Measurements from ENCODE around the gene ABHD17C. TPM values are rescaled to one million over a fixed set of nuclear protein-coding genes. Genes with fewer than 3 reads are reported as not detected.

Gene ABHD17C
- polyA plus RNA-seq, 2 of the 4 experiments (the other 2 are of a cell fraction), result 14.0 to 23.7 TPM

- TF ChIP-seq, protein P1, sequence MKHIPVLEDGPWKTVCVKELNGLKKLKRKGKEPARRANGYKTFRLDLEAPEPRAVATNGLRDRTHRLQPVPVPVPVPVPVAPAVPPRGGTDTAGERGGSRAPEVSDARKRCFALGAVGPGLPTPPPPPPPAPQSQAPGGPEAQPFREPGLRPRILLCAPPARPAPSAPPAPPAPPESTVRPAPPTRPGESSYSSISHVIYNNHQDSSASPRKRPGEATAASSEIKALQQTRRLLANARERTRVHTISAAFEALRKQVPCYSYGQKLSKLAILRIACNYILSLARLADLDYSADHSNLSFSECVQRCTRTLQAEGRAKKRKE (CRISPR knock-in tag; IDR thresholded peaks at IDR 0.05; ENCODE audit: low read depth), result no peak
- TF ChIP-seq RARB (CRISPR knock-in tag; IDR thresholded peaks at IDR 0.05) (no peak), ZC3H11A (IDR thresholded peaks at IDR 0.05) (no peak), USF2 (IDR thresholded peaks at IDR 0.05) (no peak), ZFP36 (IDR thresholded peaks at IDR 0.05; ENCODE audit: borderline replicate concordance, partially characterized antibody) (no peak), BHLHE40 (IDR thresholded peaks at IDR 0.05; ENCODE audit: low read depth, low read length) (no peak), SREBF2 (IDR thresholded peaks at IDR 0.05) (no peak), JUNB (IDR thresholded peaks at IDR 0.05) (no peak)
- TF ChIP-seq, protein P2, sequence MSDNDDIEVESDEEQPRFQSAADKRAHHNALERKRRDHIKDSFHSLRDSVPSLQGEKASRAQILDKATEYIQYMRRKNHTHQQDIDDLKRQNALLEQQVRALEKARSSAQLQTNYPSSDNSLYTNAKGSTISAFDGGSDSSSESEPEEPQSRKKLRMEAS (IDR thresholded peaks at IDR 0.05), result no peak
Observed at GRCh38 chr15:80801891-80802680, 107.0 kb downstream of the ABHD17C start (continued).

DNA sequence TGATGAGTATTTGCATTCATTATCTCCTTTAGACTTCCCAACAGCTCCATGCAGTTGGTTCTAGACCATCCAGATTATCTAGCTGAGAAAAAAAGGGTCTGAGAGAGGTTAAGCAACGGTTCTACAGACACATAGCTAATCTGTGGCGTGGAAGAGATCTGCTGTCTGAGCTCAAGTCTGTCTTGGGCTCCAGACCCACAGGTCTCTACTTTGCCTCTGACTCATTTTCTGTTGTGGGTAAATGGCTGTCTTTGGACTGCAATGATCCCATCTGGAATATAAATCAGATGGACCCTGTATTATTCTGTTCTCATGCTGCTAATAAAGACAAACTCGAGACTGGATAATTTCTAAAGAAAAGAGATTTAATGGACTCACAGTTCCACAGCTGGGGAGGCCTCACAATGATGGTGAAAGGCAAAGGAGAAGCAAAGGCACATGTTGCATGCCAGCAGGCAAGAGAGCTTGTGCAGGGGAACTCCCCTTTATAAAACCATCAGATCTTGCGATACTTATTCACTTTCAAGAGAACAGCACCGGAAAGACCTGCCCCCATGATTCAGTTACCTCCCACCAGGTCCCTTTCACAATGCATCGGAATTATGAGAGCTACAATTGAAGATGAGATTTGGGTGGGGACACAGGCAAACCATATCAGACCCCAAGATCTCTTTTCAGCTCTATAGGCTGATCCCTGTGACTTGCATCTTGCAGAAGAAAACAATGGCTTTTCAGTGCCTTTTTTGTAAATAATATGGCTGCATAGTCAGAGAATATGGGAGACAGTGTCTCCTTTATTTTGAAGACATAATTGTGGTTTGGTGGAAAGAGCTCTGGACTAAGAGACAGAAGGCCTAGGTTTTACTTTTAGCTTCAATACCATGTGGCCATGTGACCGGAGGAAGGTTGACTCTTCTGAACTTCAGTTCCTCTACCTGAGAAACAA, 108.7 kb downstream of the ABHD17C start:
- Histone ChIP-seq H3K4me3 (no peak overlapping the region), H3K4me1 (peaks cover 13% of the 10 kb centered on the region; the same call in 2 of the 3 replicates), H3K4me2 (no peak overlapping the region), H3K27ac (no peak overlapping the region), H3K9me3 (no peaks in the 10 kb centered on the region)
- DNase-seq (ENCODE audit: low read depth in 1 of 2, low spot score in 1 of 2), result no peak
- WGBS (ENCODE audit: missing lambda C conversion rate), result 80% methylated on average over 7 of the region's 7 CpGs
- TF ChIP-seq TP53 (CRISPR knock-in tag; IDR thresholded peaks at IDR 0.05) (no peak), NR3C1 (IDR thresholded peaks at IDR 0.05) (no peak), HOXA7 (CRISPR knock-in tag; IDR thresholded peaks at IDR 0.05) (no peak), HMGXB4 (CRISPR knock-in tag; IDR thresholded peaks at IDR 0.05; ENCODE audit: borderline replicate concordance) (no peak), RNF2 (IDR thresholded peaks at IDR 0.05; ENCODE audit: borderline replicate concordance, low read depth) (no peak), MAZ (IDR thresholded peaks at IDR 0.05; ENCODE audit: borderline replicate concordance, low read depth, low read length) (no peak), HOXB5 (CRISPR knock-in tag; IDR thresholded peaks at IDR 0.05) (no peak), RAD21 (conservative IDR thresholded peaks at IDR 0.05 in 1 of 2, IDR thresholded peaks at IDR 0.05 in 1 of 2) (no peak), GATA3 (IDR thresholded peaks at IDR 0.05; ENCODE audit: borderline replicate concordance) (no peak), MAFK (IDR thresholded peaks at IDR 0.05; ENCODE audit: partially characterized antibody) (no peak)
- FAIRE-seq, result no peak
- ChIA-PET POLR2A (no interaction called here), CTCF (interaction anchor here (1.1 to 5.2 kb wide), 9 partner anchors 9 to 348 kb away, joined by 3 to 28 read pairs (median 9); partner anchors contain the start of gene CEMIP)
- no peak for ATAC-seq

All from A549 (cell line).